HG03469 (cell line): ENCODE data around the gene GNPDA1.

Source experiments
- ATAC-seq: cut with Tn5 transposase; IDR thresholded peaks from one replicate; pipeline ENCODE4 v1.9.1; 2021; ENCODE audit warnings: mild to moderate bottlenecking, moderate library complexity, moderate number of reproducible peaks; ENCODE audit not compliant: unreplicated experiment

Gene GNPDA1

DNA sequence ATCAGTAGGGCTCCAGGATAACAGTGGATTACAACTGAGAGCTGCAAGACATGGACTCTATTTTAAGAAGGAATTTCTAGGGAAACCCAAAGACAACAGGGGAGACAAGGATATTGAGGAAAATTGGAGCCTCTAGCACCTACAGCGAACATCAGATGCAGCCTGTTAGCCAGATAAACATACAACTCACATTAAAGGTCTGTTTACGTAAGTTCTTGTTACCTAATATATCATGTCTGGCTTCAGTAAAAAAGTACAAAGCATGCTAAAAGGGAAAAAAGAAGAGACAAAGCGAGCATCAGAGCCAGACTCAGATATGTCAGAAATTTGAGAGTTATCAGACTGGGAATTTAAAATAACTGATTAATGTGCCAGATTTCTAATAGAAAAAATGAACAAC is 17.2 kb downstream of the GNPDA1 start:
- no peak for ATAC-seq

DNA sequence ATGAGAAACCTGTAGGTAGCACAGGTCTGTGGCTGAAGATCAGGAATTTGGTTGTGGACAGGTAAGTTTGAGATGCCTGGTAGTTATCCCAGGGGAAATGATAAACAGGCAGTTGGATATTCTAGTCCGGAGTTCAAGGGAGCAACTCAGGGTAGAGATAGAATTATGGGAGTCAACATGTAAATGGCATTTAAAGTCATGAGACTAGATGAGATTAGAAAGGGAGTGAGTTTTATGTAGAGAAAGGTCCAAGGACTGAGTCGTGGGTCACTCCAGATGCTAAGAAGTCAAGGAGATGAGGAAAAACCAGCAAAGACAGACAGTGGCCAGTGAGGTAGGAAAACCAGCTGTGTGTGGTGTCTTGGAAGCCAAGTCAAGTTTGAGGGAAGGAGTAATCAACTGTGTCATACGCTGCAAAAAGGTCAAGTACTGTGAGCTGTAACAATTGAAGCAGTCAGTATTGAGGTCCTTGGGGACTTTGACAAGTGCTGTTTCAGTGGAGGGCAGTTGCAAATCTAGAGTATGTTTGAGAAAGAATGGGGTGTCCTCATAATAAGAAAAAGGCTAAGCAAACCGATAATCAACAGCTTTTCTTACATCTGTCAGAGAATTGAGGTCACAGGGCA is 18.2 kb downstream of the GNPDA1 start:
- no peak for ATAC-seq

DNA sequence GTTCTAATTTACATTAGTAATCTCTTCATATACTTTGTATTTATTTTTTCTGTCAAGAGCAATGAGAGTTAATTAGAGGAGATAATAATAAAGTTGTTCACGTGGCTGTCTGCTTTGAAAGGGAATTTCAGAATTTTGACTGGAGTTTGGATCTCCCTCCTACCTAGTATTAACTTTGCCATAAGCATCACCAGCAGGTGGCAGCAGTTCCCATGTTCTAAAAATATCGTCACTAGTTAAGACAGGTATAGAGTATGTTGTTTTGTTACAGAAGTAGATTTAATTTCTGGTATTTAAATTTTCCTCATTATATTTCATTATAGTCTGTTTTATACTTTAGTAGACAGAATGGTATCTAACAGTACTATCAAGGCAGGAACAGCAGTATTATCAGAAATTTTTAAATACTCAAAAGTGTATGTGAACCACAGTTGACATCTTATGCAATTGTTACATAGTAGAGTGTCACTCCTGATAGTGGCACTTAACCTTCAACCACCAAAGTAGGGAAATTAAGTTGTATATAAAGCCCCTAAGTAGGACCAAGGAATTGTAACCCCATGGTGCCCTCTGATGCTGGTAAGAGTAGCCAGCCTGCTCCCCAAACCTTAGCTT is 20.4 kb downstream of the GNPDA1 start:
- no peak for ATAC-seq

DNA sequence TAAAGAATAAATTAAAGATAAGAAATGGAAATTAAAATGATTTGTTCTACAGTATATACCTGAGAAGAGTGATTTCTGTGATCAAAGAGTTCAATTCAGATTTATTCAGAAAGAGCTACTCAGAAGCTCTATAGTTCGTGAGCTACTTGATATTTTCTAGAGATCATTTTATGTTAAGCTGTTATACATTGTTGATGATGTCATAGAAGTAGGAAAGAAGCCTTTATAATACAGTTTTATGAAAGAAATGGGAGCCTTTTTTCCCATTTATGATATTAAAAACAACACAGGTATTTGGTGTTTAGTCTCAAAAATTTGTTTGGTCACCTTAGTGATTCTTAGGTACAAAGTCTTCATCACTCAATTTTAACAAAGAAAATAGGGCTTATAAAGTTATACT is 23.1 kb downstream of the GNPDA1 start:
- no peak for ATAC-seq

DNA sequence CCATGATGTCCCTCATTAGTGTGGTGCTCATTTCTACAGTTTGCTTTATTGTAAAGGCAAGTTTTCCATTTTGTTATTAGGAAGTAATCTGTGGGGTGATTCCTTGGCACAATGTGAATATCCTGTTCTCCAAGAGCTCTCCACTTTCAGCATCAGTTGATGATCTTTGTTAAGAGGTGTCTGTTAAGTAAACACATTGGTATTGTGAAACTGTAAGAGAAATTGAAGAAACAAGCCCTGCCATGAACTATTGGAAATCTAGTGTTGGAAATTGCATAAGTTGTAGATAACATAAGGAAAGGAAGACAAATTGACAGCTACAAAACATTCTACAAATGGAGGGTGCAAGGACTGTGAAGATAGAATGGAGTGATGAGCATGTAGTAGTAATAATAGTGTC is 26.8 kb downstream of the GNPDA1 start:
- no peak for ATAC-seq

DNA sequence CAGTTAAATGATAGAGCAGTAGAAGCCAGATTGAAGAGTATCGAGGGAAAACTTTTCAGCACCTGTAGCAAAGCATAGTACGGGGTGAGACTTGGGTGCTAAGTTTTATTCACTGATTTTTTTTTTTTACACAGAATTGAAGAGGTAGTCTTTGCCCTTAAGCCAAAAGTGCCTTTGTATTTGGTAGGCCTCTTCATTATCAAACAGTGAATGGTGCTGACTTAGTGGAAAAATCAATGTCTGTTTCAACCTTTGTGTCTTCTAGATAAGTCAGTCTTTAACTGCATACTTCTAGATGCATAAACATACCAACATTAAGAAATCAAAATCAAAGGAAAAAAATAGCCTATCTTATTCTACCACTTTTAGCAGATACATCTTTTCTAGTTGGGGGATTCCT is 30.2 kb downstream of the GNPDA1 start:
- ATAC-seq, result no peak

DNA sequence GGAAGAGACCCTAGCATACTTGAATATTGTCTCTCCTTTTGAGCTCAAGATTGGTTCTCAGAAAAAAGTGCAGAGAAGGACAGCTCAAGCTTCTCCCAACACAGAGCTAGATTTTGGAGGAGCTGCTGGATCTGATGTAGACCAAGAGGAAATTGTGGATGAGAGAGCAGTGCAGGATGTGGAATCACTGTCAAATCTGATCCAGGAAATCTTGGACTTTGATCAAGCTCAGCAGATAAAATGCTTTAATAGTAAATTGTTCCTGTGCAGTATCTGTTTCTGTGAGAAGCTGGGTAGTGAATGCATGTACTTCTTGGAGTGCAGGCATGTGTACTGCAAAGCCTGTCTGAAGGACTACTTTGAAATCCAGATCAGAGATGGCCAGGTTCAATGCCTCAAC is 34.4 kb downstream of the GNPDA1 start:
- ATAC-seq, result no peak

DNA sequence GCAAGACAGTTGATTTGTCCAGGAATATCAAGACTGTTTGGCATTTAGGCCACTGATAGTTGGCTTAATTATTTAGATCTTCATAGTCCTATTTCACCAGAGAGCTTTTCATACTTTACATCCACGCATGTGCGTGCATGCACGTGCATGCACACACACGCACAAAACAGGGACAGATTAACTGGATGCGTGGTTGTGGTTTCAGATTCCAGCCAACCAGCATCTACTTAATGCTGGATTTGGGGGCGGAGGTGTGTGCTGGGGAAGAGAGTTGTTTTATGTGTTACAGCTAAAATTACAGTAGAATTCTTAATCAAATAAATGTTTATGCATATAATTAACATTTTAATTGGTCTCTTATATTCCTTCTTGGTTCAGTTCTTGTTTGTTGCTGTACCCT is 36.7 kb downstream of the GNPDA1 start:
- ATAC-seq, result no peak

DNA sequence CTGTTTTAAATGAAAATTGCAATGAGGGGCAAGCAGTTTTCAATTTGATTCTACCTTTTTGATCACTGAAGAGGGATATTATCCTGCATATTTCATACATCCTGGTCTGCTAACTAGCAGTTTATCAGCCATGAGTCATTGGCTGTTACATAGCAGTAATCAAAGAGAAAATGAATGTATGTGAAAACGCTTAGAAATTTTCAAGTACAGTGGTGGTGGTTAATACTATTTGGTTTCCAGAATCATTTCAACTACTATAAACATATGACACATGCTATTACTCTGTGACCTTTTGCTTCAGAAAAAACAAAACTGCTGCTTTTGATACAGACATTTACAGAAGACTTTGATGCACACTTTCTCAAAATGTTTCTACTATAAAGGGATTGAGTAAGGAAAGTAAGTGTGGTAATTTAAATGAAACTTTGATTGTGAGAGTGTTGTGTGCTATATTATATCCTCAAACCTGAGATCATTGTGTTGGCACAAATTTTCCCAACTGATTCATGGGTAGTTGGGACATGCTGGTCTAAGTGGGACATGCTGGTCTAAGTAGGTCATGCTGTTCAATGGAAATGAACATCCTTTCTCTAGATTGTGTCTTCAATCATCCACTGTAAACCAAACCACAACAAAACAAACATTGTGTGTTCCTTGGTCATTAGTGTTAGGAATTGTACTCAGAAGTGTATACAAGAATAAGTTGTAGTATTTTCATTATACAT is 38.8 kb downstream of the GNPDA1 start:
- no peak for ATAC-seq

DNA sequence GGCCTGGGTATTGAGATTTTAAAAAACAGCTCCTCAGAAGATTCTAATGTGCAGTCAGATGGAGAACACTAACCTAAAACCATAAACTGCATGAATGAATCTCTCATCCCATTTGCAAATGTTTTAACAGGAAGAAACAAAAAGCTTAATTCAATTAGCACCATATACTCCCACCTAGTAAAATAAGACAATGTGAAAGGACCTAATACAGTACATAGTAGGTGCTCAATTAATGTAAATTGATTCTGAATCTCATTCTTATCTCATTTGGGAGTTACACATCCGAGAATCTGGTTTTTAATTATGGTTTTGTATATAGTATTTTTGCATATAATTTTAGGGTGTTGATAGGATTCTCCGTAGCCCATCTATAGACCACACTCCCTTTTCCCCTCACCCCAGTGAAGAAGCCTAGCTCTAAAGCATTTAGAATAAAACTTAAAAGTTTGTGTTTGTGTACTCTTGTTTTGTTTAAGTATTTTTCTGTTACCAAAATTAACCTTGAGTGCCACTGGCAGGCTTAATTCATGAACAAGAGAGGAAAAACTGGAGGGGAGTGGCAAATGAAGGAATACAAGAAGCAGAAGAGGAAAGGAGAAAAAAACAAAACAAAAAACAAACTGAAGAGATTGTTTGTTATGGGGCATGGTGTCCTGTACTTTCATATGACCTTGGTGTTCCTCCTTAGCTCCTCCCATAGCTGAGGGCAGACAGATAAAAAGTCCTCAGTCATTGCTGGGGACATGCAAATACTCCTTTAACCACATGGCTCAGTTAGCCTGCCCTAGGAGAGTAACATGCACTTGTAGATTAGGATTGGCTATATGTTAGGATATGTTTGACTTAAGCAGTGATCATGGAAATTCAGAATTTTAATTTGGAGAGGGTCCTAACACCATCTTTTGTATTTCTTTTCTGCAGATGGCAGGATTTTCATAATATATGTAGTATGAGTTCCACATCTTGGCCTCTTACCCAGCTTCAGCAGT is 42.8 kb downstream of the GNPDA1 start:
- ATAC-seq, result peak; percentile 56

DNA sequence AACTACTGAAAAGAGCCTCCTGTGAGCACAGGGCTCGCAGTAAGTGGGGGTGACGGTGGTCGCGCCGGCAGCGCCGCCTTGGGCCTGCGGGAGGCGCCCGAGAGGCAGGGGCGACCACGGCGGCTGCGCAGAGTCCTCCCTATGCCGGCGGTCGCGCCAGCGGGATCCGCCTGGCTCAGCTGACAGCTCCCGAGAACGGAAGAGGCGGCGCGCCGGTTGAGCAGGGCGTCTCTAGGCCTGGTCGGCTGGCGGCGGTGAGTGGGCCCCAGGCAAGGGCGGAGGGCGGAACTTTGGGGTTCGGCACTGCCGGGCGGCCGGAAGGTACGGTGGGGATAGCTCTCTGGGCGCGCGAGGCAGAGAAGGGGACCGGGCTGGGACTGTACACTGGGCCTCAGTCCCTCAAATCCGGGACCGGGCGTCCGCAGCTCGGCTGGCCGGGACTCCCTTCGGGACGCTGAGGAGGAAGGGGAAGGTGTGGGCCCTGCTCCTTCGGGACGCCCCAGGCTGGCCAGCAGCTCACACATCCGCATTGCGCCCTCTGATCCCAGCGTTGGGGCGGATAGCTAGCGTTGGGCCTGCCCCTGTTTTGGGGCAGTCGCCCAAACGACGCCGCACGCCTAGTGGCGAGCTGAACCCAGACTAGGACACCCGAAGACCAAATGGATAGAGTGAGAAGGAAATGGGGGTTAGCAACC is 43.8 kb downstream of the GNPDA1 start, which contains the start of gene RNF14:
Gene RNF14 (plus strand): TSS at position 192 of the 695 bp plus-strand sequence. CDS start 4,484 bp downstream, outside the sequence.
- ATAC-seq, result peak; percentile 85

DNA sequence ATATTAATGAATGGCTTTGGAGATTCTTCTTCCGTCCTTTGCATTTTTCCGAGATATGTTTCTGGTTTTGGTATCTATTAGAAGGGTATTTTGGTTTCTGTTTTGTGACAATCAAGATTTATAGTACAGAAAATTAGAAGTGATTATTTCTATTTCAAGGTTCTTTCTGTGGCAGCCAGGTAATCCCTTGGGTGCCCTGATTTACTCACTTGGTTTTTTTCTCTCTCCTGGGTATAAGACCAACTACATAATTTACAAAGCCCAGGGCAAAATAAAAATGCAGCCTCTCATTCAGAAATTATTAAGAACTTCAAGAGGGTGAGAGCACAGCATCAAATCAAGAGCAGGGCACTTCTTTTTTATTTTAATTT is 45.9 kb downstream of the GNPDA1 start:
- no peak for ATAC-seq

DNA sequence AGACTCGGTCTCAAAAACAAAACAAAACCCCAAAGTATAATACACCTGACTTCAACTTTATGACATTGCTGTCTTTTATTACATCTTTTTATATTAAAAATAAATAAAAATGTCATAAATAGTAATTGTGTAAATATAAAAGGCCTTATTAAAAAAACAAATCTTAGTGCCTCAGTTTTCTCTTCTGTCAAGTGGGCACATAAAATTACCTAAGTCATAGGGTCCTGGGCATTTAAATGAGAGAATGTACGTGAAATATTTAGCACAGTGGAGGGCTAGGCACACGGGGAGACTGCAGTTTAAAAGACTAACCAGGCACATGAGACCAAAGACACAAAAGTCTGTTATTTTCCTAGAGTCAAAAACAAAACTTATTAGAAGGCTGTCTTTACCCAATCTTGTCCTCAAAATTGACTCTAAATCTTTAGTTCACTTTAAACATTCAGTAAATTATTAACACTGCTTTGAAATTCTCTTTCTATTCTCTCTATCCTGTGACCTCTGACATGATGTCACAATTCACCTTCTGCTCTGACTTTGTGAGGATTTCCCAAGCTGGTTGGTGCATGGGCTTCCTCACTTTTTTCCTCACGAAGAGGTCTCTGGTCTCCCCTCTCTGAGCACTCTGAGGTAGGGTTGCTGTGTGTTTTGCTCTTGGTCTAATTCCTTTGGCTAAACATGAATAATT is 46.4 kb downstream of the GNPDA1 start:
- ATAC-seq, result no peak

DNA sequence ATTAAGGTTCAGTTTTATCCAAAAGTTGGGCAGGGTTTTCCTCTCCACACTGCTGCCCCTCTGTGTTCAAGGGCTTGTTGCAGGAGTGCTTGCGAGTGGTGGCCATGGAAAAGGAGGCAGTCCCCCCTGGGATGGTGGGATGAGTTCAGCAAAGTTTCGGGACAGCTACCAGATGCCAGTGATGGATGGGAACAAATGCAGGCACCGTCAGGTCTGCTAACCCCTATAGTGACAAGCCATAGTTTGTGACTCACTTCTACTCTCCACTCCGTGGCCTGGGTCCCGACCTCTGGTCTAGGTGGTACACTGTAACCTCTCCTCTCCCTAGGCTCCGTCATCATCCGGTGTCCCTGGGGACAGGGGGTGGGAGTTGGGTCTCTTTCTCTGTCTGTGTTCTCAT is 47.8 kb downstream of the GNPDA1 start:
- no peak for ATAC-seq

DNA sequence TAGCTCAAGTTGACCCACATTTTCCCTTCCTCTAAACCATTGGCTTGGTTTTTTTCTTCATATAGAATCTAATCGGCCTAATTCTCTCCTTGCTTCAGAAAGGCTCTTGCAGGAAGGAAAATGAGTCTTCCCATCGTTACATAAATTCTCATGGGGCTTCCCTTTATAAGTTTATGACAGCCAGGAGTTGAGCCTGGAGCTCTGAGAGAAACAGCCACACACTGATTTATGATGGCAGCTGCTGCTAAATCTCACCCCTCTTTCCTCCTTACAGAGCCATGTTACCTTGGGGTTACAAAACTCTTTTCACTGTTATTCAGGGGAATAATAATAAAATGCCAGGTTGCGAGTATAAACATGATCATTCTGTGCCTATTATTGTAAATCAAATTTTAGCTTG is 49.1 kb downstream of the GNPDA1 start:
- no peak for ATAC-seq

DNA sequence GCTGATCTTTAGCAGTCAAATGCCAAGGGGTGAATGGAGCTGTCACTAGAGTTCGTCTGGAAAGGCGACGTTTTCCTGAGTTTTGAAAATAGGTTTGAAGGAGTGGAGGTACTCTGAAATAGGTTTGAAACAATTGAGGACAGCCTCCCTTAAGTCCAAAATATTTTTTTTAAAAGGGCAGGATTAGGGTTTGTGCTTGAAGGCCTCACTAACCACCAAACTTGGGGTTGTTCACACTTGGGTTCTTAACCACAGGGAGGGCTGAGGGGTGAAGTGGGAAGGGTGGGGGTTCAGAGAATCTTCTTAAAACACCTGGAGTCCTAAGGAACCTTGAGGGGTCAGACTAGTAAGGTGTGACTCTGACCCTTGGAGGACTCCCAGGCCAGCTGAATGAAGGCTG is 51.4 kb downstream of the GNPDA1 start:
- ATAC-seq, result no peak

DNA sequence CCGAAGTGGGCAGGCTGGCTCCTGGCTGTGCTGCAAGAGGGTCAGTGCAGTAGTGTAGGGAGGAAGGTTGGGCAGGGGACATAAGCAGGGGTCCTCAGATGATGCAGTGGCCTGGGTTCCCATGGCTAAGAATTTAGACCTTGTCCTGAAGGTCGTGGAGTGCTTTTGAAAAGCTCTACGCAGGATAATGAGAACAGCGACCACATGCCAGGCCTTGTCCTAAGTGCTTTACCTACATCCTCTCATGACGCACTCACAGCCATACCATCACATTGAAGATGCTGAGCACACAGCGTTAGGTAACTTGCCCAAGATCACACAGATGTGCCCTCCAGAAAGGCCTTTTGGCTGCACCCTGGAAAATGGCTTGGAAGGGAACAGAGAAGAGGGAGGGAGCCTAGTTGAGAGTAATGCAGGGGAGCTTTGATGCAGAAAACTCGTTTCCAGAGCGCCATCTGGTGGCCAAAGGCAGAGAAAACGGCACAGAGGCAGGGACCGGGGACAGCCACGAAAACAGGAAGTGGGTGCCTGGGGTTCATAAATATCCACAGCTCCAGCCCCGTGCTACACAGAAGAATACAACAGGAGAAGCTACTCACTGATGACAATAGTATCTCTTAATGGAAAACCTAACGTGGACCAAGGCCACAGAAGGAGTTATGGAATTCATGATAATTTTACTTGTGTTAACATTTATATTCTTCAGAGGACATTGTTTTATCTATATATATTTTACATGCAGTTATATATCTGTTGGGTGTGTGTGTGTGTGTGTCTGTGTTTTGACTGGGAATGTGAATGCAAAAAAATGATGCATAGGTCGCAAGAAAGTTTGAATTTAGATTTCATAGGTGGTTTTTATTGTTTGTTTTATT is 52.1 kb downstream of the GNPDA1 start:
- peak; percentile 76 for ATAC-seq

DNA sequence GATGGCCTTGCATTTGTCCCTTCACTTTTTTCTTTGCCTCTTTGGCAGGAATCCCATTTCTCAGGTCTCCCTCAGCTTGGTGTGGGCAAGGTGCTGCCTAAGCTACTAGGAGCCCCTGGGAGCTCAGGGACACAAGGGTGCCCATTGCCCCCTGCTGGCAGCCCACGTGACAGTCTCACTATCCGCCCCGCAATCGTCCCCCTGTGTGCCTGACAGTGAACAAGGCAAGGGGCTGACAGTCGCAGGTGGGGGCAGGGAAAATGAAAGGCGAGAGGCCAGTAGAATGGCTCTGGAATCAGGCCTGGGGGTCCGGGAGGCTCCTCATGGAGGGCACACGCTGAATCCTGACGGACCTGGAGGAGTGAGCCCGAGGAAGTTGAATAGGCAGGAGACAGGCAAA is 52.8 kb downstream of the GNPDA1 start:
- no peak for ATAC-seq
